Measurements from ENCODE around the gene CCDC34.

CCDC34 gene

DNA sequence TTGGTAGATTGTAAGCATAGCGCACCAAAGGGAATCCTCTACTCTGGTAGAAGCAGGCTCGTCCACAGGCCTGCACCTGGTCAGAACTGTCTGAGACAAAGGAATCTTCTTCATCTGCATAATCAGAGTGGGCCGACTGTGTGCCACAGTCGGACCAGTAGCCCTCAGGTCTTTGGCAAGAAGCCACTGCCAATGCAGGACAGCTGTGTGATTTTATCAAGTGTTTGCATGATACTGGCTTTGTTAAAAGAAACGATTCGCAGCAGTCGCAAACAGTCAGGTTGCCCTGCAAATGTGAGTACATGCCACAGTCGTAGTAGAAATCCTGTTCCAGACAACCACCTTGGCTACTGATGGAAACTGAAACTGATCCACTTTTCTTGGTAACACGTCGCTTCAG, 4.9 kb upstream of the CCDC34 start:
- no peak for DNase-seq (ENCODE audit: low read depth)
- TF ChIP-seq, protein P1, sequence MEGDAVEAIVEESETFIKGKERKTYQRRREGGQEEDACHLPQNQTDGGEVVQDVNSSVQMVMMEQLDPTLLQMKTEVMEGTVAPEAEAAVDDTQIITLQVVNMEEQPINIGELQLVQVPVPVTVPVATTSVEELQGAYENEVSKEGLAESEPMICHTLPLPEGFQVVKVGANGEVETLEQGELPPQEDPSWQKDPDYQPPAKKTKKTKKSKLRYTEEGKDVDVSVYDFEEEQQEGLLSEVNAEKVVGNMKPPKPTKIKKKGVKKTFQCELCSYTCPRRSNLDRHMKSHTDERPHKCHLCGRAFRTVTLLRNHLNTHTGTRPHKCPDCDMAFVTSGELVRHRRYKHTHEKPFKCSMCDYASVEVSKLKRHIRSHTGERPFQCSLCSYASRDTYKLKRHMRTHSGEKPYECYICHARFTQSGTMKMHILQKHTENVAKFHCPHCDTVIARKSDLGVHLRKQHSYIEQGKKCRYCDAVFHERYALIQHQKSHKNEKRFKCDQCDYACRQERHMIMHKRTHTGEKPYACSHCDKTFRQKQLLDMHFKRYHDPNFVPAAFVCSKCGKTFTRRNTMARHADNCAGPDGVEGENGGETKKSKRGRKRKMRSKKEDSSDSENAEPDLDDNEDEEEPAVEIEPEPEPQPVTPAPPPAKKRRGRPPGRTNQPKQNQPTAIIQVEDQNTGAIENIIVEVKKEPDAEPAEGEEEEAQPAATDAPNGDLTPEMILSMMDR (IDR thresholded peaks at IDR 0.05; ENCODE audit: low read depth, low read length, missing control alignments): no peak
- H3K4me3 ChIP-seq (ENCODE audit: low read depth, low read length): no peak overlapping the region

DNA sequence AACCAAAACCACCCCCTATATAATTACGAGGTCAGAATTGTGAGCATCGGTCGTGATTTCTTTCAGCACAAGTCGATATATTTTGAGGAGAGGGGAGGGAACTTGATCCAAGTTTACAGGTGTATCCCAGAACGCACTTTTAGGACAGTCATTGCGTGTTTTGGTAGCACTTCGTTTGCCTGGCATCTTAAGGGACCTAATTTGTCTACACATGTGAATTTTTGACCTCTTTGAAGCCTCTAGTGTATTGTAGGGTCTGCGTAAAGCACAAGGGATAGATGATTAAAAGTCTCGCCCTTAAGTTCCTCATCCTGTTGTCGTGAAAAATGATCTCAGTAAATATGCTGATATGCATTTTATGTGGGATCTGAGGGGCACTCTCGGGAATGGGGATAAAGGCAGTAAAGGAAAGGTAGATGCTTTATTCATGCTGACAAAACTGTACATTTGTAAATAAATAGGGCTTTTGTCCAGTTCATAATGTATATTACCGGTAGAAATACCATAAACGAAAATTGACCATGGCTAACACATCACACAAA, 632 bp upstream of the CCDC34 start:
- DNase-seq (ENCODE audit: low read depth): no peak
- TF ChIP-seq, protein P1 (IDR thresholded peaks at IDR 0.05; ENCODE audit: low read depth, low read length, missing control alignments): no peak
- peak overlapping the region; percentile 52 for H3K4me3 ChIP-seq (ENCODE audit: low read depth, low read length)

DNA sequence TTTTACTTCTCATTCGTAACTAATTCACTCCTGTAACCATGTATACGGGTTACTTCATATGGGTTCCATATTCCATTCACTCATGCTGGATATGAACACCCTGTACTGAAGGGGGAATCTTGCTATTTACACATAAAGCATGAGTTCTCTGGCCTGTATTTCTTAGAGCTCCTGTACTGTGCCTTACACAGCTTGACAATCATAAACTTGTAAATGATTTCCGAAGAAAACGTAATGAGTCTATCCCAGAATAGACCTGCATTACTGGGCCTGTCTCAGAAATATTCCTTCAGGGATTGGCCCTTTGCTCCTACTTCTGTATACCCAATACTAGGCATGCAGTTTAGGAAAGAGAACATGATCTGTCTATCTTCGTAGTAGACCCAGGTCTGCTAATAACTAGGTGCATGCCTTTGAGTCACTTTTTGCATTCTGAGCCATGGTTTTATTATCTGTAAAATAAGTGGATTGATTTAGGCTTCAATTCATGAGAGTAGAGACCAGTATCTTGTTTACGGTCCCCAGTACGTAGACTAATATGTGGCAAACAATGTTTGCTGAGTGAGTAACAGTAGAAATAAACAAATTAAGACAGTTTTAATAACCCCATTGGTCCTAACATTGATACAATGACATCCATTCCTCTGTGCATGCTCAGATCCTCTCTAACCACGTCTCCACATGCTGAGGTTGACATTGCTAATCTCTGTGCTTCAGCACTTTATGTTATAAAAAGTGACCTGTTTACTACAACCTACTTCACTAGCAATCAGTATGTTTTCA, 1.2 kb downstream of the CCDC34 start:
- H3K4me3 ChIP-seq (ENCODE audit: low read depth, low read length): peak overlapping the region; percentile 52; the same call in 1 of the 2 replicates
- TF ChIP-seq, protein P1 (IDR thresholded peaks at IDR 0.05; ENCODE audit: low read depth, low read length, missing control alignments): no peak
- no peak for DNase-seq (ENCODE audit: low read depth)

DNA sequence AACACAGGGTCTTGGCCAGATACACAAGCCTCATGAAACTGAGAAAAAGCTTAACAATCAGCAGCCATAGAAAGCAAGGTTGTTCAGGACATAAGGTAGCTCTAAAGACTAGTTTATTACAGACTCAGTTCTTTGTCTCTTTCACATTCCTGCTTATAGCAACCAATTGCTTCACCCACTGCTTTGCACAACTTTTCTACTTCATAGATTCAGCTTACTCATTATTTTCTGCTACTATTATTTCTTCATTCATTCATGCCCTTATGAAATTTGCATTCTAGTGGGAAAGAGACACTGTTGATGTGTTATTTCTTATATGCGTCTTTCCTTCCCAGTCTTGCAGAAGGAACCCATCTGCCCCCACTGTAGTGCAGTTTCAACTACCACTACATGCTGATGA, 4.7 kb downstream of the CCDC34 start:
- no peak overlapping the region for H3K4me3 ChIP-seq (ENCODE audit: low read depth, low read length)
- TF ChIP-seq, protein P1 (IDR thresholded peaks at IDR 0.05; ENCODE audit: low read depth, low read length, missing control alignments): no peak
- DNase-seq (ENCODE audit: low read depth): no peak

DNA sequence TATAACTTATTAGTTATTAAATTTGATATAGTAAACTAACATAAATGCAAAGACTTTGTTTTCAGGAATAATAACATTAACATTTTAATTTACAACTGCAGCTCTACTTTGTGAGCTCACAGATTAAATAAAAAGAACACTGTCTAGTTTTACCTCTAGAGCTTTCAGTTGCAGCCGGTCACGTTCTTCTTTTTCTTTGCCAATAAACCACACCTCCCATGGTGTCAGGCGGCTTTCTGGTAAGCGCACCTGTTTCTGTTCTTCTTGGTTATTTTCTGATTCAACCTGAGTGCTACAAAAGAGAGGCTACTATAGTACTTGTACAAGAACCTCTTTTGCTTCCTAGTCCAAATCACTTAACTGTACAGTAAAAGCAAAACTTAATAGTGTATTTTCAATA, 5.8 kb downstream of the CCDC34 start:
- DNase-seq (ENCODE audit: low read depth): no peak
- TF ChIP-seq, protein P1 (IDR thresholded peaks at IDR 0.05; ENCODE audit: low read depth, low read length, missing control alignments): no peak

DNA sequence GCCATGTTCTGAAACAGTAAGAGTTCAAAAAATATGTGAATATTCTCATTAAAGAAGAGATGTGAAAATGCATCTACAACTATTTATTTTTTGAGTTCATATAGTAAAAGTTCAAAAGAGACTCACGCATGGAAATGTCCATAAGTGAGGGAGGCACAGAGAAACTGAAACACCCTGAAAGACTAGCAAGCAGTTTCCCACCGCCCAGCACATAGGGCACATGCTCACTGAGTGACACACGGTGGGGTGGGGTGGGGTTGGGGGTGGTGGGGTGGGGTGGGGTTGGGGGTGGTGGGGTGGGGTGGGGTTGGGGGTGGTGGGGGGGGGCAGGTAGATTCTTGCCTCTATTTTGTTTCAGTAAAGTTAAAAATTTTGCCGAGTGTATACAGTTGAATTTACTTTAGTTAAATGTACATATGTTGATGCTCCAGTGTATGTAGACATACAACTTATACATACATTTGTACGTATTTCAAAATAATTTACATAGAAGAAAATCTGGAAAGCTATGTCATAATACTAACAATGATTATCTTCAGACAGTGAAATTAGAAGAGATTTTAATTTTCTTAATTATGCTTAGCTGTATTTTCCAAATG, 6.3 kb downstream of the CCDC34 start:
- H3K4me3 ChIP-seq (ENCODE audit: low read depth, low read length): no peak overlapping the region
- TF ChIP-seq, protein P1 (IDR thresholded peaks at IDR 0.05; ENCODE audit: low read depth, low read length, missing control alignments): no peak
- no peak for DNase-seq (ENCODE audit: low read depth)

More for the DNA sequence above, 5.8 kb downstream of the CCDC34 start:
- H3K4me3 ChIP-seq (ENCODE audit: low read depth, low read length): no peak overlapping the region

Data from GM12864 (cell line).